HG02852 (cell line): Measurements from ENCODE around the gene NANS.
"Not testable (repeated sequence)": the region's sequence is repeated elsewhere in the genome, so short reads cannot be mapped to it uniquely, and the experiment has no call there.

ENCODE experiments used
- ATAC-seq: cut with Tn5 transposase; IDR thresholded peaks from one replicate; pipeline ENCODE4 v1.9.1; 2021; ENCODE audit warnings: mild to moderate bottlenecking, moderate library complexity; ENCODE audit not compliant: unreplicated experiment

The NANS gene

DNA sequence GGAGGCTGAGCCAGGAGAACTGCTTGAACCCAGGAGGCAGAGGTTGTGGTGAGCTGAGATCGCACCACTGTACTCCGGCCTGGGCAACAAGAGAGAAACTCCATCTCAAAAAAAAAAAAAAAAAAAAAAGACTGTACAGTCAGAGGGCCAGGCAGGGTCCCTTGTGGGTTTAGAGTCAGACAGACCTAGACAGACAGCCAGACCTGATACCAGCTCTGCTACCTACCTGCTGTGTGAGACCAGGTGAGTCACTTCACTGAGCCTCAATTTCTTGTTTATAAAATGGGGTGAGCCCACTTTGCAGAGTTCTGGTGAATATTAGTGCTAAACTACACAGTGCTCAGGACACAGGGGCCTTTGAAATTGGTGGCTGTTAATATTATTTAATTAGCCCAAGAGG lies 42.8 kb downstream of the NANS start:
- no peak for ATAC-seq

DNA sequence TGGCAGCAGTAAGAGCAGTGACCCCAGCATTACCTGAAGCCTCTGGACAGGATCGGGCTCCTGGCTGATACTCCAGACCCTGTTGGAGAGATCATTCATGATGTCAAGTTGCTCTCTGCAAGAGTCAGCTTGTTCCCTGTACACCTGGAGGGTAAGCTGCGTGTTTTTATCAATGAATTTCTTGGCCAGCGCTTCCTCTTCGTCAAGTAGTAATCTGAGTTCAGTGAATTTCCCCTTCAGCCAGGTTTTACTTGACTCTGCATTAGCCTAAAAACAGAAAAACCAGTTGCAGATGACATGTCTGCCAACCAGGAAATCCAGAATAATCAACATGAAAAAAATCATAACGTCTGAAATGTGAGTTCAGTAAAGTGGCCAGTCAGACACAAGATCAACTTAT lies 43.4 kb downstream of the NANS start:
- no peak for ATAC-seq

DNA sequence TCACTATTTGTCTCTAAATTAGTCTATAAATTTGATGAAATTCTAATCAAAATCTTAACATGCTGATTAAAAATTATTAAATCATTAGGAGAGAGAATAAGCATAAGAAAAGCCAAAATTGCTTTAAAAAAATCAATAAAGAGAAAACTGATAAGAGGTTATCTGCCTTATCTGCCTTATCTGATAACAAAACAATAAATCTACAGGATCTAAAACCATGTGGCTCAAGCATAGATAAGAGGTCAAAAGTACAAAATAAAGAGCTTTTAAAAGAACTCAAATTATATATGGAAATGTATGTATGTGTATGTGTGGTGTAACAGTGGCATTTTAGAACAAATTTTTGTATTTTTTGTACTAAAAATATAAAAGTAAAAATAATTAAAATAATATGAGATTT lies 43.9 kb downstream of the NANS start:
- ATAC-seq, result no peak

DNA sequence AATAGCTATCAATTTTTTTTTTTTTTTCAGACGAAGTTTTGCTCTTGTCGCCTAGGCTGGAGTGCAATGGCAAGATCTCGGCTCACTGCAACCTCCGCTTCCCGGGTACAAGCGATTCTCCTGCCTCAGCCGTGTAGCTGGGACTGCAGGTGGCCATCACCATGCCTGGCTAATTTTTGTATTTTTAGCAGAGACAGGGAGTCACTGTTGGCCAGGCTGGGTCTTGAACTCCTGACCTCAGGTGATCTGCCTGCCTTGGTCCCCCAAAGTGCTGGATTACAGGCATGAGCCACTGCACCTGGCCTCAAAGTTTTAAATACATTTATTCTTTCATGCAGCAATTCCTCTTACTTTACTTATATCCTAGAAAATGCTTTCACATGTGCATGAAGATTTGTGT lies 44.9 kb downstream of the NANS start:
- ATAC-seq, result no peak

DNA sequence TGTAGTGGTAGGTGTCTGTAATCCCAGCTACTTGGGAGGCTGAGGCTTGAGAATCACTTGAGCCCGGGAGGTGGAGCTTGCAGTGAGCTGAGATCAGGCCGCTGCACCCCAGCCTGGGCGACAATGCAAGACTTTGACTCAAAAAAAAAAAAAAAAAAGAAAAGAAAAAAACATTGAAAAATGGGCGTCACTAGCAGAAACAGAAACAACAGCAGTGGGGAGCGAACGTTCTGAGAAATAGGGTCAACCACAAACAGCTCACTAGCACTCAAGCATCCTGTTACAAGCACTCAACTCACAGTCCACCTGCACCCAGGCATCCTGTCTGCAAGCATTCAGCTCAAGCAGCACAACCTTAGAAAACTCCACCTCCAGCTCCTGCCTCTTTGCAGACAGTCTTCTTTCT lies 45.3 kb downstream of the NANS start:
- peak; percentile 94 for ATAC-seq

DNA sequence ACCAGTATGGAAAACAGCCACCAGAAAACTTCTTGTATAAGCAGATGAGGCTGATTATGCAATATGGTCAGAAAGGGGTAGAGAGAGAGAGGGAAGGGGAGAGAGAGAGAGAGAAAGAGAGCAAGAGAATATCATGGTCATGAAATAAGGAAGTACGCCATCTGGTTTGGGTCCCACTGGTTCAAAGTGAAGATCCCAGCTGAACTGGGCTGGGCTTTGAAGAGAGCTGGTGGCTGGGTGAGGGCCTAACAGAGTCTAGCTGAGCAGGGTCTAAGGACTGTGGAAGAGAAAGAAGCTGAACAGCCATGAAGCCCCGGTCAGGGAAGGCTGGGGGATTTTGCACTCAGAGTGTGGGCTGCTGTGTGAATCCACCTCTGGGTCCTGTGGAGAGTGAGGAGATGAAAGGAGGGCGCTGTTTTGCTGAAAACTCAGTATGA lies 47.9 kb downstream of the NANS start:
- ATAC-seq, result no peak

DNA sequence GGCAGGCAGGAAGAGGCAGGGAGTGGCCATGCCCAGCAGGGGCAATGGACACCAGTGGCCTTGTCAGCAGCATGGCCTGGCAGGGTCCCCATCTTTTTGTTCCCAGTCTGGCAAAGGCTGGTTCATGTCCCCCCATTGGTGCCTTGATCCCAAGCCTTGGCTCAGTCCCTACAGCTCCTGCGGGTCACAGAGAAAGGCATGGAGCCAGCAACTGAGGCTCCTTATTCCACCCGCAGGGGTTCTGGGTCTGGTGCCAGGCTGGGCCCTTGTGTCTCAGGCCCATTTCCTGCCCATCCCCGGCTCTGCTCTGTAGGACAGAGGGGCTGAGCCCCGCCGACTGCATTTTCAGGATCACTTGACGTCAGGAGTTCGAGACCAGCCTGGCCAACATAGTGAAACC lies 48.5 kb downstream of the NANS start:
- no peak for ATAC-seq

DNA sequence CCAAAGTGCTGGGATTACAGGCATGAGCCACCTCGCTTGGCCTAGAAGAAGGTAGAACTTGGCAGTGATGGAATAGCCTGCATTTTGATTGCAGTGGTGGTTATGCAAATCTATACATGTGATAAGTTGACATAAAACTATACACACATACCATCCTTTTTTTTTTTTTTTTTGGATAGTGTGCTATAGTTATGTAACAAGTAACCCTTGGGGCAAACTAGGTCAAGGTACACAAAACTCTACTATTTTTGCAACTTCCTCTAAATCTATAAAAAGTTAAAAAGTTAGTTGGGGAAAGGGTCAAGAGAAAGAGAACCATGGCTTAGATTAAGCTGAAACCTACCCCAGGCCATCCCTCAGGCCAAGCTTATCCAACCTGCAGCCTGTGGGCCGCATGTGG lies 51.4 kb downstream of the NANS start:
- no peak for ATAC-seq

DNA sequence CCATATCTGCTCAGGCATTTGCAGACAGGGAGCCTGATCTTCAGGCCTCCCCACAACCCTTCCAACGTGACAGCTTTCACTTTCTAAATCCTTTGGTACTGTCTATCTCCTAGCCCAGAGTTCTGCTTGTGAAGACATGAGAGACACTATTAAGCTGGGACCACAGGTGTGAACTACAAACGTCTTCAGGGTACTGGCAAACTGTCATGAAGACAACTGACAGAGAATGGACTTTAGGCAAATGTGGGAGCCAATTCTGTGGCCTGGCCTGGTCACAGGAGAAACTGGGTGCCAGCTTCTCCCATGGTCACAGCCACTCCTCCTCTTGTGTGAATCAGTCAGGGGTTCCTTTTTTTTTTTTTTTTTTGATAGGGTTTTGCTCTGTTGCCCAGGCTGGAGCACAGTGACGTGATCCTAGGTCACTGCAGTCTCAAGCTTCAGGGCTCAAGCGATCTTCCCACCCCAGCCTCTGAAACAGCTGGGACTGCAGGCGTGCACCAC lies 52.0 kb downstream of the NANS start:
- ATAC-seq, result peak; percentile 79

DNA sequence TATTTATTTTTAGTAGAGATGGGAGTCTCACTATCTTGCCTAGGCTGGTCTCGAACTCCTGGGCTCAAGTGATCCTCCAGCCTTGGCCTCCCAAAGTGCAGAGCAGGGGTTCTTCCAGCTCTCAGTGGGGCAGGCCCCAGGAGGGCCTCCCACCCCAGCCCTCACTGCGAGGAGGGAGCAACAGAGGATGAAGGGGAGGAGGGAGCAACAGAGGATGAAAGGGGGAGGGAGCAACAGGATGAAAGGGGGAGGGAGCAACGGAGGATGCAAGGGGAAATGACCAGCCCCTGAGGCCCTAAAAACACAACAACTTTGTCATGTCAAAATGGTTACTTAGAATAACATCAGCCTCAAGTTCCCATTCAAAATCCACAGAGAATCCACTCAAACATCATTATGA lies 52.5 kb downstream of the NANS start:
- no peak for ATAC-seq

DNA sequence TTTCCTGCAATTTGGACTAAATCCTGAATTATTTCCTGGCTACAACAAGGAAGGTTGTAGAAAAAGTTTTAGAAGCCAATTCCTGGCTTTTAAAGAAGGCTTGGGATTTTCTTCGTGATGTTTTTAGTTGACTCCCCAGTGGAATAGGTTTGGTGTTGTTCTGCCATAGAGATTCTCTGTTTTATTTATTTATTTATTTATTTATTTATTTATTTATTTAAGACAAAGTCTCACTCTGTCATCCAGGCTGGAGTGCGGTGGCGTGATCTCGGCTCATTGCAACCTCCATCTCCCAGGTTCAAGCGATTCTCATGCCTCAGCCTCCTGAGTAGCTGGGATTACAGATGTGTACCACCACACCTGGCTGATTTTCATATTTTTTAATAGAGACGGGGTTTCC lies 60.6 kb downstream of the NANS start:
- not testable (repeated sequence) for ATAC-seq

DNA sequence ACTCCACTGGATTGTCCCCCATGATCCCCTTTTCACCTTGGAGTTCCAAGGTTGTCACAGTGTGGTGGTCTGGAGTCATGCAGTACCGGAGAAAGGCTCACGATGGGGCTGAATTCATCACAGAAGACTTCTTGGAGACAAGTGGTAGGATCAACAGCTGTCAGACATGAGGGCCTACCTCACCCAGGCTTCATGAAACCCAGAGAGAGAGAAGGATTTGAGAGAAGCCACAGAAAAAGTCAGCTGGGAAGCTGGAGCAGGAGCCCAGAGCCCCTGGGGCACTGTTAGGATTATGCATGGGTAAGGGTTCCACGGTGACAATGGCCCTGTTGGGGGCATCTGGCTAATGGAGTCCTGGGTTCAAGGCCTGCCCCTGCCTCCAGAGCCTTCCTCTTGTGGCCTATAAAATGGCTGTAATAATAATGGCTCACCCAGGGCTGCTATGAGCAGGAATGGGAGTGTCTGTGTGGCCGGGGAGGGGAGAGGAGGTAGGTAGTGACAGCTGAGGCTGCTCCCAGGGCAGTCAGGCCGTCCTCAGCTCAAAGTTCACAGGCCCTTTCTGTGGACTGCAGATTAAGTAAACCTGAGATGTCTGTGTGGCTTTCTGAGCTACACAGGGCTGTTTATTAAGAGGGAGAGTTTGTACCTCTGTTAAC lies 61.6 kb downstream of the NANS start:
- ATAC-seq, result peak; percentile 54

DNA sequence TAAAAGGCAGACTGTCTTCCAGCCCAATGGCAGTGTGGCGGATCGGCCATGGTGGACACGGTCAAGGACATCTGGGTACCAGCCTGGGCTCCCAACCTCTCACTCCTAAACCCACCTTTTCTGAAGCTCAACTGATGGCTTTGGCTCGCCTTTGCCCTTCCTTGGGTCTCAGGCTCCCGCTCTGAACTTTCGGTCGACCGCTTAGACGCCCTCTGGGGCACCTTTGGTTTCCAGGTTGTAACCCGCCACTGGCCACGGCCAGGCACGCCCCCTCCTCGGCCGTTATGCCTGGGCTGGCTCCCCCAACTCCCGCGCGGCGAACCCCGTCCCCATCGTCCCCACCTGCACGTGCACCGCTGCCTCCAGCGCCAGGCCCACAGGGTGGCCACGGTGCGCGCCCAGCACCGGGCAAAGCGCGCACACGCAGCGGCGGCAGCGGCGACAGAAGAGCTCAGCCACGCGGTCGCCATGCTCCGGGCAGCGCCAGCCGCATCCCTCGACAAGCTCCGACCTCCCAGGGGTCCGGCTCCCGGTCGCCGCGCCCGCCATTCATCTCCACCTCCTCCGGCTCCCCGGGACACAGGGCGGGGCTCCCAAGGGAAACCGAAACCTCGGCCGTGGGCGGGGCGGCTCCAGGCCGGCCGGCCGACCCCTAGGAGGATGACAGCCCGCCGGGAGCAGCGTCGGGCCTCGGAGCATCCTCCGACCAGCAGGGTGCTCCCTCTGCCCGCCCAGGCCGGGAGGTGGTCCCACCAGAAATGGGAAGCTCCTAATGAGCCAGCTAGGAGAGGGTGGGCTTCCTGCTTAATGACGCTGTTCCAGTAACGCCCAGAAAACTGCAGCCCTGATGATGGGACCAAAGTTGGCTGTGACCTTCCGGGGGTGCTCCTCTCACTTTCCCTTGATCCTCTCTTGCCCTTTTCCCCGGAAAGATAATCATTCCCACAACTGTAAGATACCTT lies 62.4 kb downstream of the NANS start, which contains the start of gene TRIM14:
Gene TRIM14 (minus strand): TSS at position 583 of the 962 bp plus-strand sequence. CDS start 34 bp downstream, at position 549.
- peak; percentile 66 for ATAC-seq

DNA sequence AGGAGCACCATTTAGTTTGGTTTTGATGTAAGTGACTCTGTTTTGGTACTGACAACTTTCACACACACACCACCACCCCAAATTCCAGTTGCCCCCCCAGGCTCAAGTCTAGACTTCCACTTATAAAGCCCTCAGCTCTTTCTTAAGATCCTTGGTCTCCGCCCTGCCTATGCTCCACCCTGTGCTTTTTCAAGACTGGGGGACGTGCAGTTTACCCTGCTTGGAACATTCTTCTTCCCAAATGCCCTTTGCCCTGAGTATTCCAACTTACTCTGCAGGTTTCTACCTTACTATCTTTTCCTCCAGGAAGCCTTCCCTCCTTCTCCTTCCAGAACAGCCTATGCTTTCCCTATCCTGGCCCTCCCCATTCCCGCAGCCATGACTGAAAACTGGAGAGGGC lies 63.9 kb downstream of the NANS start:
- ATAC-seq, result no peak

DNA sequence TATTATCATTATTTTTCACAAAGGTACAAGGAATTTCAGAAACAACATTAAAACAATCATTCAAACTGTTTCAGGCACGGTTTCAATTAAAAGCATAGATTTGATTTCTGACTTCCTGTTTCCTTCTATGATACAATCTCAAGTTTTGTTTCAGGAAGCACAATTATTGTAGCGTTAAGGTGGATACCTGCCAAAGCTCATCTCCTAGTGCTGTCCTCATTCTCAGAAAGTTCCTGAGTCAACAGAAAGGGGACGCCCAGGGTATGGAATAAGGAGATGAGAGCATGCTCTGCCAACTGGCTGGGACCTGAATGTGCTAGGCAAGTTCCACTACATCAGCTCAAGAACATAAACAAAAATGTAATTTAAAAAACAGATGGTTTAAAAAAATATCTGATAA lies 64.5 kb downstream of the NANS start:
- ATAC-seq, result no peak

DNA sequence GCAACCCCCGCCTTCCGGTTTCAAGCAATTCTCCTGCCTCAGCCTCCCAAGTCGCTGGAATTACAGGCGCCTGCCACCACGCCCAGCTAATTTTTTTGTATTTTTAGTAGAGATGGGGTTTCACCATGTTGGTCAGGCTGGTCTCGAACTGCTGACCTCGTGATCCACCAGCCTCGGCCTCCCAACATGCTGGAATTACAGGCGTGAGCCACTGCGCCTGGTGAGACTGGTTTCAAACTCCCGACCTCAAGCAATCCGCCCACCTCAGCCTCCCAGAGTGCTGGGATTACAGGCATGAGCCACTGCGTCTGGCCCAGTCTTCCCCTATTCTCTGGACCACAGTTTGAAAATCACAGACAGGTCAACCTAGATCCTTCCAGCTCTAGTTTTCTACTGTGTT lies 67.6 kb downstream of the NANS start:
- not testable (repeated sequence) for ATAC-seq

DNA sequence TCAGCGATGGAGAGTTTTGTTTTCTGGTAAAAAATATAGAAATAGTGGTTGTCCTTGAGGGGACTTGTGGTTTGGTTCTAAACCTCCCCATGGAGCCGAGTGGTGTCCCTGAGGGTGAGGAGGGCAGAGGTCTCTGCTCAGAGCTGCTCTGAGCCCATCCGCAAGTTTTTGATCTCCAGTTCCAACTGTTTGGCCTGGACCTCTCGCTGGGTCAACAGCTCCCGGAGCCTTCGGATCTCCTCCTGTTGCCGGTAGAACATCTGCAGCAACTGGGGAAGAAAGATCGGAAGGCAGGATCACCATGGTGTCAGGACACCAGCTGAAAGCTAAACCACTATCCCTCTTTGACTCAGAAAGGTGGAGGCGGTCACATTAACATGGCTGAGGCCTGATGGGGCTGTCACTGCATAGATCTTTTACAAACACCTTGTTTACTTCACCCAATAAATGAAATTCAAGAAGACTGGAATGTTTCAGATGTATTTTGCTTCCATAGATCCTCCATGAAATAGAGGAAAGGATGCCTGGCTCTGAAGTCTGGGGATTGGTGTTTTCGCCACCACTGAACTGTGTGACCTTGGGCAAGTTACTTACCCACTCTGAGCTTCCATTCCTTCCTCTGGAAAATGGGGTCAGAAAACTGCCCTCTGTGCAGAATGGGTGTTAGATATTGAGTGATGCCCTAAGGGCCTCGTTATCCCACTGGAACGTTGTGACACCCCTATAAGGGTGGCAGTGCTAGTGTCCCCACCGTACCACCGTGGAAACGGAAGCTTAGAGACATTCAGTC lies 68.3 kb downstream of the NANS start:
- ATAC-seq, result no peak

DNA sequence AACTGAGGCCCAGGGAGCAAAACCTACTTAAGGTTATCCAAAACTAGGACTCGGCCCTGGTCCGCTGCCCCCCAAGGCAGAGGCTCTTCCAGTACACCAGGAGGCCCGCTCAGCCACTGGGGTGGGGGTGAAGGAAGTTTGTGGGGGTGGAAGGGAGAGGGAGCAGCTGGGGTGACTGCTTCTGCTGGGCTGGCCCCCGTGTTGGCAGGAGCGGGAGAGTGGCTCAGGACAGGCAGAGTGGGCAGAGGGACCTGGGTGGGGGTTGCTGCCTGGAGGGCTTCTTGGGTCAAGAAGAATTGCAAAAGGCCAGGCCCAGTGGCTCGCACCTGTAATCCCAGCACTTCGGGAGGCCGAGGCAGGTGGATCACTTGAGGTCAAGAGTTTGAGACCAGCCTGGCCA lies 70.7 kb downstream of the NANS start:
- ATAC-seq, result no peak

DNA sequence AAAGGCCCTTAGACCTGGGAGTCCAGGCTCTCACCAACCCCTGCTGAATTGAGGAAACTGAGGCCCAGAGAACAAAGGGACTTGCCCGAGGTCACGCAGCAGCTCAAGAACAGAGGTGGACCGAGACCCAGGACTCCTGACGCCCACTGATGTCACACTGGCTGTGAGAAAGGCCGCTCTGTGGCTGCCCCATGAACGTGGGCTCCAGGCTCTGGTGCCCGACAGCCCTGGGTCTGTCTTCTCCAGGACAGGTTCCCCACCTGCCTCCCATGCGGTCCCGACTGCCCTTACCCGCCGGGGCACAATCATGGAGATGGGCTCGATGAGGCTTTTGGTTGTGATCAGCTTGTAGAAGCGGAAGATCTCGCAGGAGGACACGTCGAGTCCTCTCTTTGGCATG lies 71.8 kb downstream of the NANS start:
- no peak for ATAC-seq

DNA sequence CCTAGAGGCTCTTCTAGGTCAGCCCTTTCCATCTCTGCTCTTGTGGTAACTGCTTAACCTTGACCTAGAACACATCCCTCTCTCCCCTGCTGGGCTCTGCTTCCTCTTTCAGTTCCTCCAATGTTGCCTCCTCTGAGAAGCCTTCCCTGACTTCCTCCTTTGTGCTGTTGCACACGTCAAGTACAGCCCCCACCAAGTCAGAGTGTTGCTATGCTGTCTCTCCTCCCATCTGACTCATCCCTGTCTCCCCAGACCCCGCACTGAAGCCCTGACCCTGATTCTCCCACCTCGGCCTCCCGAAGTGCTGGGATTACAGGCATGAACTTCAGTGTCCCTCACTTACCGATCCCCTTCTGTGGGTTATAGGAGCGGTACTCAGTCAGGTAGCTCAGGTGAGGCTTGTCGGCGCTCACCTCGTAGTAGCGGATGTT lies 72.9 kb downstream of the NANS start:
- ATAC-seq, result peak; percentile 81

DNA sequence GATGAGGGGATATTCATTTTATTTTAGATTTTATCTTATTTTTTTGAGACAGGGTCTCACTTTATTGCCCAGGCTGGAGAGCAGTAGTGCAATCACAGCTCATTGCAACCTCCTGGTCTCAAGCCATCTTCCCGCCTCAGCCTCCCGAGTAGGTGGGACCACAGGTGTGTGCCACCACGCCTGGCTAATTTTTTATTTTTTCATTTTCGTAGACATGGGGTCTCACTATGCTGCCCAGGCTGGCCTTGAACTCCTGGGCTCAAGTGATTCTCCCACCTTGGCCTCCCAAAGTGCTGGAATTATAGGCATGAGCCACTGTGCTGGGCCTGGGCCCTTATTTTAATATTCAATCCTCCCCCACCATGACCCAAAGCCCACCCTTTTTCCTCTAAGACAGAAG lies 73.5 kb downstream of the NANS start:
- not testable (repeated sequence) for ATAC-seq
